ENCODE results near the gene ADK. TPM values are rescaled to one million over a fixed set of nuclear protein-coding genes. Genes with fewer than 3 reads are reported as not detected.

Gene ADK
- total and polyA plus RNA-seq, 2 of the 4 experiments (the other 2 are of a cell fraction) = 30.6 to 40.9 TPM

GRCh38 chr10:74275755-74276290, 124.8 kb downstream of the ADK start:
- H4K20me1 ChIP-seq (ENCODE audit: insufficient read depth, low read length) = no peaks in the 10 kb centered on the region
- dilution Hi-C loops (cut with HindIII; ENCODE audit: low sequenced_read_pairs, unreplicated experiment) = no loop called here
- no peak overlapping the region for H4K8ac ChIP-seq (ENCODE audit: low read depth in 2 of 2, low read length in 2 of 2)
- POLR2A ChIA-PET (ENCODE audit: unreplicated experiment) = no interaction called here
- 0 out of 2 replicates have a peak, but pooled peaks cover 4% of the 10 kb centered on the region for H3K9me1 ChIP-seq (ENCODE audit: insufficient read depth, low read length)
- H3K9ac ChIP-seq (ENCODE audit: low read depth, low read length) = no peak overlapping the region
- no peak overlapping the region for H2AK9ac ChIP-seq (replicated peaks; ENCODE audit: low read depth, low read length, poor library complexity)
- CTCF ChIA-PET = no interaction called here
- no peak overlapping the region for H3K4me2 ChIP-seq (ENCODE audit: low read depth, low read length)
- no peak overlapping the region for H2AK5ac ChIP-seq (ENCODE audit: low read depth, low read length)
- no peak overlapping the region for H2AFZ ChIP-seq (replicated peaks; ENCODE audit: low read length, poor library complexity)
- no peak overlapping the region for H3K14ac ChIP-seq (replicated peaks; ENCODE audit: low read depth, low read length)
- no peak overlapping the region for H3K4me3 ChIP-seq (ENCODE audit: insufficient read depth, low read depth, low read length)
- H3K36me3 ChIP-seq (ENCODE audit: control insufficient read depth, insufficient read depth, low read length) = no peaks in the 10 kb centered on the region
- BruUV-seq (replicated peaks) = no TSS peak
- WGBS, 2 experiments (ENCODE audit: extremely low coverage in 2 of 2, insufficient read length in 1 of 2) = 80% methylated on average over 1 of the region's 6 CpGs; no CpG with 5 or more reads in 1 of the 2 experiments
- intact Hi-C loops (cut with micrococcal nuclease) = no loop called here
- H3K56ac ChIP-seq (ENCODE audit: extremely low read depth, insufficient read depth, low read length) = no peak overlapping the region
- no peaks in the 10 kb centered on the region for H3K9me3 ChIP-seq (ENCODE audit: control insufficient read depth, insufficient read depth, low read length)
- DNase-seq = no peak
- in situ Hi-C loops (cut with MboI; ENCODE audit: low sequenced_read_pairs) = no loop called here
- TF ChIP-seq, protein P1, sequence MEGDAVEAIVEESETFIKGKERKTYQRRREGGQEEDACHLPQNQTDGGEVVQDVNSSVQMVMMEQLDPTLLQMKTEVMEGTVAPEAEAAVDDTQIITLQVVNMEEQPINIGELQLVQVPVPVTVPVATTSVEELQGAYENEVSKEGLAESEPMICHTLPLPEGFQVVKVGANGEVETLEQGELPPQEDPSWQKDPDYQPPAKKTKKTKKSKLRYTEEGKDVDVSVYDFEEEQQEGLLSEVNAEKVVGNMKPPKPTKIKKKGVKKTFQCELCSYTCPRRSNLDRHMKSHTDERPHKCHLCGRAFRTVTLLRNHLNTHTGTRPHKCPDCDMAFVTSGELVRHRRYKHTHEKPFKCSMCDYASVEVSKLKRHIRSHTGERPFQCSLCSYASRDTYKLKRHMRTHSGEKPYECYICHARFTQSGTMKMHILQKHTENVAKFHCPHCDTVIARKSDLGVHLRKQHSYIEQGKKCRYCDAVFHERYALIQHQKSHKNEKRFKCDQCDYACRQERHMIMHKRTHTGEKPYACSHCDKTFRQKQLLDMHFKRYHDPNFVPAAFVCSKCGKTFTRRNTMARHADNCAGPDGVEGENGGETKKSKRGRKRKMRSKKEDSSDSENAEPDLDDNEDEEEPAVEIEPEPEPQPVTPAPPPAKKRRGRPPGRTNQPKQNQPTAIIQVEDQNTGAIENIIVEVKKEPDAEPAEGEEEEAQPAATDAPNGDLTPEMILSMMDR (conservative IDR thresholded peaks at IDR 0.05; ENCODE audit: low read depth, low read length) = no peak
- no peak overlapping the region for H3K18ac ChIP-seq (ENCODE audit: low read depth, low read length)
- no peak for ATAC-seq (ENCODE audit: low read depth)
- no peak overlapping the region for H2BK20ac ChIP-seq (ENCODE audit: low read depth, low read length)
- H3K27me3 ChIP-seq (ENCODE audit: control insufficient read depth, insufficient read depth, low read length) = no peaks in the 10 kb centered on the region
- H3K4me1 ChIP-seq (ENCODE audit: control insufficient read depth, insufficient read depth, low read length) = no peaks in the 10 kb centered on the region
- no peak overlapping the region for H3K4ac ChIP-seq (ENCODE audit: low read depth, low read length)
- no peak overlapping the region for H2BK5ac ChIP-seq (ENCODE audit: low read depth, low read length, poor library complexity, severe bottlenecking)
- H2BK15ac ChIP-seq (ENCODE audit: low read depth, low read length) = no peak overlapping the region
- no peak overlapping the region for H2BK120ac ChIP-seq (ENCODE audit: low read depth, low read length)
- no peak overlapping the region for H3K23ac ChIP-seq (ENCODE audit: low read depth, low read length)
- no peak overlapping the region for H3K27ac ChIP-seq (ENCODE audit: insufficient read depth, low read length)
- H4K91ac ChIP-seq (ENCODE audit: insufficient read depth, low read depth, low read length) = no peak overlapping the region
- no peak overlapping the region for H4K5ac ChIP-seq (ENCODE audit: low read depth, low read length)
- peaks cover 8 to 26% of the 10 kb centered on the region in 2 experiments; a peak in 2 of 4 replicates for H3K79me1 ChIP-seq (ENCODE audit: low read depth in 1 of 2, low read length in 2 of 2)

Measured in IMR-90 (cell line).